Peyer's patch (tissue), 4 donors: ENCODE results near the gene TP53BP1. TPM values are rescaled to one million over a fixed set of nuclear protein-coding genes. Genes with fewer than 3 reads are reported as not detected.

Experiments used
- DNase-seq, 3 donors: peaks; one replicate each; pipeline ENCODE4 v3.0.0-alpha.2; 2017 to 2019
- H3K27ac ChIP-seq, 4 donors: fragments of 200-600 bp; sonication (generic); one replicate each; pipeline ENCODE4 v1.5.1; 2016 to 2019
- H3K27me3 ChIP-seq, 2 donors: fragments of 200-600 bp; sonication (generic); one replicate each; pipeline ENCODE4 v1.5.1; 2019
- H3K36me3 ChIP-seq, 3 donors: fragments of 200-600 bp; sonication (generic); one replicate each; pipeline ENCODE4 v1.5.1; 2016 to 2019
- H3K4me1 ChIP-seq, 4 donors: fragments of 200-600 bp; sonication (generic); one replicate each; pipeline ENCODE4 v1.5.1; 2016 to 2019
- H3K4me3 ChIP-seq, 4 donors: fragments of 200-600 bp; sonication (generic); 1 replicate in 3 of 4; 2 replicates in 1 of 4; pipeline ENCODE4 v1.5.1; 2016 to 2019; ENCODE audit warnings: mild to moderate bottlenecking in 1 of 4
- H3K9me3 ChIP-seq, 4 donors: fragments of 200-600 bp; sonication (generic); one replicate each; pipeline ENCODE4 v1.5.1; 2016 to 2019; ENCODE audit warnings: mild to moderate bottlenecking in 1 of 4
- CTCF ChIP-seq, 6 experiments: fragments of 450-650 bp in 4 of 6; fragments of 200-600 bp in 2 of 6; sonication (generic) in 1 of 6; IDR thresholded peaks; one replicate each; pipeline ENCODE4 v1.5.1; 2017 to 2019; ENCODE audit warnings: antibody characterized with exemption in 6 of 6, mild to moderate bottlenecking in 3 of 6, moderate library complexity in 1 of 6
- POLR2A ChIP-seq, 2 donors: fragments of 450-650 bp; IDR thresholded peaks; one replicate each; pipeline ENCODE4 v1.5.1; 2017; ENCODE audit warnings: antibody characterized with exemption in 2 of 2, mild to moderate bottlenecking in 2 of 2, moderate library complexity in 2 of 2
- total RNA-seq, 4 donors: library from RNA; depleted of rRNA; stranded (reverse); fragments of >200 nt; gene quantifications; one replicate each; pipeline ENCODE4 v1.1.0, GENCODE V29; 2016

Gene TP53BP1
- total RNA-seq, 4 donors from 2014 or later = 9.3 to 163 (median 24.6) TPM

GRCh38 chr15:43516801-43517353 lies 23.9 kb upstream of the TP53BP1 start:
- Histone ChIP-seq H3K4me3 (peak overlapping the region in 2 of 4 donors; percentile 7 to 47), H3K27ac (peak overlapping the region in 3 of 4 donors; percentile 26 to 80 (median 32))
- TF ChIP-seq POLR2A (IDR thresholded peaks at IDR 0.05) (no peak), CTCF (IDR thresholded peaks at IDR 0.05) (no peak)

DNA sequence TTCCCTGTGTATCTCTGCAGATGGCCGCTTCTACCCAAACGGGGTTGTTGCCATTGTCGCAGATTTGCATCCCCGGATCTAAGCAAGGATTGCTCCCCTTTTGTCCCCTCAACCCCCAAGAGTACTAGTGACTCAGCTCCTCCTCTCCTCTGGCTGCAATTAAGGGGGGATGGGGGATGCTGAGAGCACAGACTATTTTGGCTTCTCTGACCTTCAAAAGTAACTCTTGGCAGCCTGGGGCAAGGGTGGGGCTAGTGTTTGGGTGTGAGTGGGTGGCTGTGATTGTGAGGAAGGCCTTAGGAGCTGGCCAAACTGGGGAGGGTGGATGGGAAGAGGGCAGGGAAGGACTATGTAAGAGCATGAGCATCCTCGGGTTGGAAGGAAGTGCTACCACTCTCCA lies 23.2 kb upstream of the TP53BP1 start:
- peak overlapping the region in 3 of 4 donors; percentile 2 to 80 (median 32) for H3K27ac ChIP-seq
- no peak overlapping the region for H3K4me3 ChIP-seq
- H3K4me1 ChIP-seq = peaks cover 0 to 36% (median 1%) of the 10 kb centered on the region in 4 donors
- no peaks in the 10 kb centered on the region for H3K36me3 ChIP-seq
- no peak for TF ChIP-seq CTCF (IDR thresholded peaks at IDR 0.05)
- no peak for TF ChIP-seq POLR2A (IDR thresholded peaks at IDR 0.05)
- H3K27me3 ChIP-seq = no peaks in the 10 kb centered on the region
- DNase-seq = no peak
- H3K9me3 ChIP-seq = no peaks in the 10 kb centered on the region

More at GRCh38 chr15:43516801-43517353, 23.9 kb upstream of the TP53BP1 start:
- DNase-seq = no peak
- H3K4me1 ChIP-seq = peaks cover 0 to 29% (median 0%) of the 10 kb centered on the region in 4 donors
- H3K9me3 ChIP-seq = no peaks in the 10 kb centered on the region
- no peaks in the 10 kb centered on the region for H3K27me3 ChIP-seq
- peaks cover 0 to 5% (median 0%) of the 10 kb centered on the region in 3 donors for H3K36me3 ChIP-seq

GRCh38 chr15:43515741-43516140 lies 22.8 kb upstream of the TP53BP1 start:
- Histone ChIP-seq H3K9me3 (no peaks in the 10 kb centered on the region), H3K36me3 (no peaks in the 10 kb centered on the region), H3K4me3 (no peak overlapping the region), H3K4me1 (peaks cover 0 to 39% (median 2%) of the 10 kb centered on the region in 4 donors), H3K27ac (peak overlapping the region in 3 of 4 donors; percentile 2 to 80 (median 32)), H3K27me3 (no peaks in the 10 kb centered on the region)
- DNase-seq = no peak
- TF ChIP-seq POLR2A (IDR thresholded peaks at IDR 0.05) (no peak), CTCF (IDR thresholded peaks at IDR 0.05) (no peak)

DNA sequence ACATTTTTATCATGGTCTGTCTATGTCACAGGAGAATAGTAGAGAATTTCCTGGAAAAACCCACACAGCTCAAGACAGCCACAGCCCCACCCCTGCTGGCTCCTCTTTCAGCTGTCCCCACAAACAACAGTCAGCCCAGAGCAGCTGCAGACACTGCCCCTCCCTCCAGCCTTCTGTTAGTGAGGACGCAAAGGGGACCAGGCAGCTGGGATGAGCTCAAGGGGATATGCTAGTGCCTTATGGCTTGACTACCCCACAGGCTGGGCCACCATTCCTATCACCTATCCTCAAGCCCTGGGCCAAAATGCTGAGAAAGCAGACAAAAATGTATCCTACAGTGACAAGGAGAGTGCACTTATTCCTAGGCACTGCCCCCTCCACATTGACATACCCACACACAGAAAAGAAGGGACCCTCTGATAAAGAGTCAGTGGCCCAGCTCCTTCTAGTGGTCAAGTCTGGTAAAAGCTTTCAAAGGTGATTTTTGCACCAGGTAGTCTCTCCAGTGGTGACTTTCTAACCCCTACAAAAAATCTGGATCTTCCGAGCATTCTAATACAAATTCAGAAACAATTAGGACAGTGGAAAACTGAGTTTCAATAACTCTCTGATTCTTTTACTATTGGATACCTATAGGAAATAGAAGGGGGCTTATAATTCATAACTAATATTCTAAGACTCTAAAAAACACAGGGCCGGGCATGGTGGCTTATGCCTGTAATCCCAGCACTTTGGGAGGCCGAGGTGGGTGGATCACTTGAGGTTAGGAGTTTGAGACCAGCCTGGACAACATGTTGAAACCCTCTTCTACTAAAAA lies 21.5 kb upstream of the TP53BP1 start:
- Histone ChIP-seq H3K36me3 (no peaks in the 10 kb centered on the region), H3K27me3 (no peaks in the 10 kb centered on the region), H3K4me1 (peaks cover 0 to 49% (median 4%) of the 10 kb centered on the region in 4 donors), H3K27ac (peak overlapping the region in 1 of 4 donors; percentile 40), H3K9me3 (no peaks in the 10 kb centered on the region), H3K4me3 (no peak overlapping the region)
- DNase-seq = no peak
- peak; percentile 15 to 57 (median 46) for TF ChIP-seq CTCF (IDR thresholded peaks at IDR 0.05)
- TF ChIP-seq POLR2A (IDR thresholded peaks at IDR 0.05) = no peak

- H3K27me3 ChIP-seq = no peaks in the 10 kb centered on the region
- H3K4me1 ChIP-seq = peaks cover 0 to 43% (median 4%) of the 10 kb centered on the region in 4 donors
- H3K27ac ChIP-seq = peak overlapping the region in 2 of 4 donors; percentile 8 to 40
- H3K36me3 ChIP-seq = no peaks in the 10 kb centered on the region
- DNase-seq = no peak
- no peaks in the 10 kb centered on the region for H3K9me3 ChIP-seq
- H3K4me3 ChIP-seq = no peak overlapping the region
- TF ChIP-seq POLR2A (IDR thresholded peaks at IDR 0.05) (no peak), CTCF (IDR thresholded peaks at IDR 0.05) (no peak)
These were observed 20.6 kb upstream of the TP53BP1 start for GRCh38 chr15:43513550-43513949.
